Fibroblast of skin of abdomen (primary cell): Measurements from ENCODE around the gene TUBA3E. TPM values are rescaled to one million over a fixed set of nuclear protein-coding genes. Genes with fewer than 3 reads are reported as not detected.
"Not testable (repeated sequence)": the region's sequence is repeated elsewhere in the genome, so short reads cannot be mapped to it uniquely, and the experiment has no call there.

Experiments
- DNase-seq: peaks from one replicate; pipeline ENCODE4 v3.0.0-alpha.2; 2013
- polyA plus RNA-seq, 2 experiments: library from polyadenylated mRNA; unstranded; fragments of 120-200 nt; gene quantifications; one replicate each; pipeline ENCODE4 v1.2.1, GENCODE V29; 2013; ENCODE audit not compliant: insufficient read length in 2 of 2

The TUBA3E gene
- polyA plus RNA-seq (2013, experiment 1 of 2; ENCODE audit: insufficient read length): not detected
- polyA plus RNA-seq (2013, experiment 2 of 2; ENCODE audit: insufficient read length): not detected

- DNase-seq: no peak
Observed at GRCh38 chr2:130198343-130198742, at the start of gene TUBA3E. TUBA3E (minus strand) TSS chr2:130198439; CDS start chr2:130198360, 79 bp downstream.

- DNase-seq: no peak
Observed at GRCh38 chr2:130246430-130246829, 48.2 kb upstream of the TUBA3E start.

- DNase-seq: no peak
Observed at GRCh38 chr2:130245976-130246375, 47.7 kb upstream of the TUBA3E start.

- no peak for DNase-seq
Observed at GRCh38 chr2:130243359-130243758, 45.1 kb upstream of the TUBA3E start.

- no peak for DNase-seq
Observed at GRCh38 chr2:130241041-130241707, 42.9 kb upstream of the TUBA3E start.

- DNase-seq: not testable (repeated sequence)
Observed at GRCh38 chr2:130239581-130239980, 41.3 kb upstream of the TUBA3E start.

GRCh38 chr2:130233066-130233465 is 34.8 kb upstream of the TUBA3E start:
- DNase-seq: not testable (repeated sequence)

- no peak for DNase-seq
Observed at GRCh38 chr2:130231656-130232055, 33.4 kb upstream of the TUBA3E start.

- DNase-seq: not testable (repeated sequence)
Observed at GRCh38 chr2:130230907-130231306, 32.7 kb upstream of the TUBA3E start.

- not testable (repeated sequence) for DNase-seq
Observed at GRCh38 chr2:130230376-130230775, 32.1 kb upstream of the TUBA3E start.

- DNase-seq: peak; percentile 47
Observed at GRCh38 chr2:130229161-130229510, 30.9 kb upstream of the TUBA3E start.

GRCh38 chr2:130228467-130229160 is 30.4 kb upstream of the TUBA3E start:
- DNase-seq: not testable (repeated sequence)

- not testable (repeated sequence) for DNase-seq
Observed at GRCh38 chr2:130228005-130228404, 29.8 kb upstream of the TUBA3E start.

- not testable (repeated sequence) for DNase-seq
Observed at GRCh38 chr2:130222523-130222922, 24.3 kb upstream of the TUBA3E start.

GRCh38 chr2:130220505-130220904 is 22.3 kb upstream of the TUBA3E start:
- not testable (repeated sequence) for DNase-seq

- not testable (repeated sequence) for DNase-seq
Observed at GRCh38 chr2:130219147-130219546, 20.9 kb upstream of the TUBA3E start.

- not testable (repeated sequence) for DNase-seq
Observed at GRCh38 chr2:130207051-130207450, 8.8 kb upstream of the TUBA3E start.

- DNase-seq: not testable (repeated sequence)
Observed at GRCh38 chr2:130203150-130203549, 4.9 kb upstream of the TUBA3E start.

- not testable (repeated sequence) for DNase-seq
Observed at GRCh38 chr2:130202518-130202917, 4.3 kb upstream of the TUBA3E start.

- DNase-seq: not testable (repeated sequence)
Observed at GRCh38 chr2:130196052-130196451, 2.2 kb downstream of the TUBA3E start.

GRCh38 chr2:130195089-130195635 is 3.1 kb downstream of the TUBA3E start:
- not testable (repeated sequence) for DNase-seq

- DNase-seq: not testable (repeated sequence)
Observed at GRCh38 chr2:130193824-130194223, 4.4 kb downstream of the TUBA3E start.

GRCh38 chr2:130192451-130192850 is 5.8 kb downstream of the TUBA3E start:
- not testable (repeated sequence) for DNase-seq
